ENCODE measurements around the gene CDK14. TPM values are rescaled to one million over a fixed set of nuclear protein-coding genes. Genes with fewer than 3 reads are reported as not detected.

The CDK14 gene
- total RNA-seq, 1 donor from 2014 or later, result 58.6 TPM

GRCh38 chr7:90587766-90588165 is 8.4 kb upstream of the CDK14 start:
- TF ChIP-seq CTCF (IDR thresholded peaks at IDR 0.05), result no peak
- no peaks in the 10 kb centered on the region for H3K27me3 ChIP-seq (ENCODE audit: low read depth)
- intact Hi-C loops (cut with DNase I), result no loop called here
- H3K4me1 ChIP-seq, result no peaks in the 10 kb centered on the region
- no peak overlapping the region for H3K27ac ChIP-seq
- DNase-seq (no peak), ATAC-seq (no peak)
- no peaks in the 10 kb centered on the region for H3K9me3 ChIP-seq
- no peaks in the 10 kb centered on the region for H3K36me3 ChIP-seq
- H3K4me3 ChIP-seq, result no peak overlapping the region

GRCh38 chr7:90592033-90592432 is 4.1 kb upstream of the CDK14 start:
- Histone ChIP-seq H3K36me3 (no peaks in the 10 kb centered on the region), H3K27me3 (ENCODE audit: low read depth) (no peaks in the 10 kb centered on the region), H3K4me1 (peaks cover 12% of the 10 kb centered on the region), H3K4me3 (no peak overlapping the region), H3K9me3 (no peaks in the 10 kb centered on the region), H3K27ac (no peak overlapping the region)
- DNase-seq (no peak), ATAC-seq (no peak)
- intact Hi-C loops (cut with DNase I), result no loop called here
- no peak for TF ChIP-seq CTCF (IDR thresholded peaks at IDR 0.05)

GRCh38 chr7:90593205-90593604 is 2.9 kb upstream of the CDK14 start:
- no peaks in the 10 kb centered on the region for H3K9me3 ChIP-seq
- no peak for TF ChIP-seq CTCF (IDR thresholded peaks at IDR 0.05)

GRCh38 chr7:90594751-90595317 is 1.3 kb upstream of the CDK14 start:
- Histone ChIP-seq H3K4me1 (peaks cover 32% of the 10 kb centered on the region), H3K4me3 (peak overlapping the region; percentile 83), H3K27ac (peak overlapping the region; percentile 87), H3K27me3 (ENCODE audit: low read depth) (no peaks in the 10 kb centered on the region), H3K9me3 (no peaks in the 10 kb centered on the region), H3K36me3 (no peaks in the 10 kb centered on the region)
- TF ChIP-seq CTCF (IDR thresholded peaks at IDR 0.05), result no peak
- DNase-seq (no peak), ATAC-seq (peak; percentile 20 to 50)
- intact Hi-C loops (cut with DNase I), result no loop called here

More at GRCh38 chr7:90593205-90593604, 2.9 kb upstream of the CDK14 start:
- intact Hi-C loops (cut with DNase I), result no loop called here
- Histone ChIP-seq H3K27ac (no peak overlapping the region), H3K36me3 (no peaks in the 10 kb centered on the region), H3K4me3 (no peak overlapping the region), H3K4me1 (peaks cover 19% of the 10 kb centered on the region), H3K27me3 (ENCODE audit: low read depth) (no peaks in the 10 kb centered on the region)
- DNase-seq, result no peak
- ATAC-seq, result no peak

- DNase-seq (no peak), ATAC-seq (no peak)
- peak overlapping the region; percentile 83 for H3K4me3 ChIP-seq
- intact Hi-C loops (cut with DNase I), result no loop called here
- H3K27me3 ChIP-seq (ENCODE audit: low read depth), result no peaks in the 10 kb centered on the region
- no peak for TF ChIP-seq CTCF (IDR thresholded peaks at IDR 0.05)
- no peaks in the 10 kb centered on the region for H3K9me3 ChIP-seq
- peaks cover 37% of the 10 kb centered on the region for H3K4me1 ChIP-seq
- H3K27ac ChIP-seq, result peak overlapping the region; percentile 87
- no peaks in the 10 kb centered on the region for H3K36me3 ChIP-seq
These were observed 750 bp upstream of the CDK14 start for GRCh38 chr7:90595342-90595800.

Data from lower lobe of right lung (tissue), 2 donors.